Measurements from ENCODE around the gene ALCAM. TPM values are rescaled to one million over a fixed set of nuclear protein-coding genes. Genes with fewer than 3 reads are reported as not detected.

Gene ALCAM
- total and polyA plus RNA-seq, 2 donors (not counting 1 experiment from before 2014, with no cell fraction given) = 168 to 188 TPM

DNA sequence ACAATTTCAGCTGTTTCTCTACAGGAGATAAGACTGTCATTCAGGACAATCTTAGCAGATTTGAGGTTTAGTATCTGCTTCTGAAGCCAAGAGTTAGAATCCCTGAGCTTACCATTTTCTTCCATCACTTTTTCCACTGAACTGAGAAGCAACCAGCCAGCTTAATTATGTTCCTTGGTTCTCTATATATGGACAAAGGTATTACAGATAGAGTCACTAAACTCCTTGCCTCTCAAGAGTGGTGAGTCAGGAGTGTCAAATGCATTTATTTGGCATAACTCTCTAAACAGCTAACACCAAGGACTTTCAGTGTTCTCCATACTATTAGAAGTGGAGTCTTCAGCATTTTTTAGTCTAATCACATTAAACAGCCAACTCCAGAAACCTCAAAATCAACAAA lies 239.3 kb downstream of the ALCAM start:
- H3K9ac ChIP-seq (ENCODE audit: insufficient read depth, low read length) = no peak overlapping the region
- no peaks in the 10 kb centered on the region for H3K79me2 ChIP-seq (ENCODE audit: control insufficient read depth, insufficient read depth, low read length)
- no peaks in the 10 kb centered on the region for H3K9me3 ChIP-seq (ENCODE audit: control insufficient read depth, insufficient read depth, low read depth, low read length)
- H3K4me3 ChIP-seq (replicated peaks in 1 of 4; ENCODE audit: control extremely low read depth in 1 of 4, insufficient read depth in 1 of 4, low read depth in 3 of 4, low read length in 4 of 4) = no peak overlapping the region
- H4K20me1 ChIP-seq (ENCODE audit: control insufficient read depth, extremely low read depth, insufficient read depth, low read length) = no peaks in the 10 kb centered on the region
- peak; percentile 49 to 90 for DNase-seq (ENCODE audit: low read depth in 2 of 2)
- no peaks in the 10 kb centered on the region for H3K36me3 ChIP-seq (ENCODE audit: control insufficient read depth, insufficient read depth, low read length)
- H3K4me2 ChIP-seq (ENCODE audit: extremely low read depth, insufficient read depth, low read length) = no peak overlapping the region
- H3K4me1 ChIP-seq (ENCODE audit: control insufficient read depth, extremely low read depth, insufficient read depth, low read length) = no peaks in the 10 kb centered on the region
- H2AFZ ChIP-seq (ENCODE audit: low read length) = no peak overlapping the region
- H3K27me3 ChIP-seq (ENCODE audit: control insufficient read depth, insufficient read depth, low read length) = no peaks in the 10 kb centered on the region
- no peak overlapping the region for H3K27ac ChIP-seq (ENCODE audit: insufficient read depth, low read length)
- no peak for TF ChIP-seq EZH2 (IDR thresholded peaks at IDR 0.05; ENCODE audit: low read length, missing control alignments)
- TF ChIP-seq, protein P1, sequence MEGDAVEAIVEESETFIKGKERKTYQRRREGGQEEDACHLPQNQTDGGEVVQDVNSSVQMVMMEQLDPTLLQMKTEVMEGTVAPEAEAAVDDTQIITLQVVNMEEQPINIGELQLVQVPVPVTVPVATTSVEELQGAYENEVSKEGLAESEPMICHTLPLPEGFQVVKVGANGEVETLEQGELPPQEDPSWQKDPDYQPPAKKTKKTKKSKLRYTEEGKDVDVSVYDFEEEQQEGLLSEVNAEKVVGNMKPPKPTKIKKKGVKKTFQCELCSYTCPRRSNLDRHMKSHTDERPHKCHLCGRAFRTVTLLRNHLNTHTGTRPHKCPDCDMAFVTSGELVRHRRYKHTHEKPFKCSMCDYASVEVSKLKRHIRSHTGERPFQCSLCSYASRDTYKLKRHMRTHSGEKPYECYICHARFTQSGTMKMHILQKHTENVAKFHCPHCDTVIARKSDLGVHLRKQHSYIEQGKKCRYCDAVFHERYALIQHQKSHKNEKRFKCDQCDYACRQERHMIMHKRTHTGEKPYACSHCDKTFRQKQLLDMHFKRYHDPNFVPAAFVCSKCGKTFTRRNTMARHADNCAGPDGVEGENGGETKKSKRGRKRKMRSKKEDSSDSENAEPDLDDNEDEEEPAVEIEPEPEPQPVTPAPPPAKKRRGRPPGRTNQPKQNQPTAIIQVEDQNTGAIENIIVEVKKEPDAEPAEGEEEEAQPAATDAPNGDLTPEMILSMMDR (conservative IDR thresholded peaks at IDR 0.05 in 1 of 2, IDR thresholded peaks at IDR 0.05 in 1 of 2; ENCODE audit: low read depth in 1 of 2, low read length in 2 of 2) = no peak

GRCh38 chr3:105608623-105609022 lies 241.9 kb downstream of the ALCAM start:
- H4K20me1 ChIP-seq (ENCODE audit: control insufficient read depth, extremely low read depth, insufficient read depth, low read length) = no peaks in the 10 kb centered on the region
- no peak for TF ChIP-seq EZH2 (IDR thresholded peaks at IDR 0.05; ENCODE audit: low read length, missing control alignments)
- TF ChIP-seq, protein P1 (conservative IDR thresholded peaks at IDR 0.05 in 1 of 2, IDR thresholded peaks at IDR 0.05 in 1 of 2; ENCODE audit: low read depth in 1 of 2, low read length in 2 of 2) = no peak

GRCh38 chr3:105610473-105610872 lies 243.8 kb downstream of the ALCAM start:
- Histone ChIP-seq H3K36me3 (ENCODE audit: control insufficient read depth, insufficient read depth, low read length) (no peaks in the 10 kb centered on the region), H3K9me3 (ENCODE audit: control insufficient read depth, insufficient read depth, low read depth, low read length) (no peaks in the 10 kb centered on the region), H2AFZ (ENCODE audit: low read length) (no peak overlapping the region), H4K20me1 (ENCODE audit: control insufficient read depth, extremely low read depth, insufficient read depth, low read length) (no peaks in the 10 kb centered on the region), H3K4me3 (replicated peaks in 1 of 4; ENCODE audit: control extremely low read depth in 1 of 4, insufficient read depth in 1 of 4, low read depth in 3 of 4, low read length in 4 of 4) (no peak overlapping the region), H3K27me3 (ENCODE audit: control insufficient read depth, insufficient read depth, low read length) (no peaks in the 10 kb centered on the region), H3K4me1 (ENCODE audit: control insufficient read depth, extremely low read depth, insufficient read depth, low read length) (no peaks in the 10 kb centered on the region), H3K27ac (ENCODE audit: insufficient read depth, low read length) (no peak overlapping the region), H3K79me2 (ENCODE audit: control insufficient read depth, insufficient read depth, low read length) (no peaks in the 10 kb centered on the region), H3K4me2 (ENCODE audit: extremely low read depth, insufficient read depth, low read length) (no peak overlapping the region), H3K9ac (ENCODE audit: insufficient read depth, low read length) (no peak overlapping the region)
- TF ChIP-seq, protein P1 (conservative IDR thresholded peaks at IDR 0.05 in 1 of 2, IDR thresholded peaks at IDR 0.05 in 1 of 2; ENCODE audit: low read depth in 1 of 2, low read length in 2 of 2) = no peak
- TF ChIP-seq EZH2 (IDR thresholded peaks at IDR 0.05; ENCODE audit: low read length, missing control alignments) = no peak
- DNase-seq (ENCODE audit: low read depth in 2 of 2) = no peak

More at GRCh38 chr3:105608623-105609022, 241.9 kb downstream of the ALCAM start:
- Histone ChIP-seq H3K79me2 (ENCODE audit: control insufficient read depth, insufficient read depth, low read length) (no peaks in the 10 kb centered on the region), H3K4me3 (replicated peaks in 1 of 4; ENCODE audit: control extremely low read depth in 1 of 4, insufficient read depth in 1 of 4, low read depth in 3 of 4, low read length in 4 of 4) (no peak overlapping the region), H3K4me2 (ENCODE audit: extremely low read depth, insufficient read depth, low read length) (no peak overlapping the region), H2AFZ (ENCODE audit: low read length) (no peak overlapping the region), H3K4me1 (ENCODE audit: control insufficient read depth, extremely low read depth, insufficient read depth, low read length) (no peaks in the 10 kb centered on the region), H3K9me3 (ENCODE audit: control insufficient read depth, insufficient read depth, low read depth, low read length) (no peaks in the 10 kb centered on the region), H3K27me3 (ENCODE audit: control insufficient read depth, insufficient read depth, low read length) (no peaks in the 10 kb centered on the region), H3K27ac (ENCODE audit: insufficient read depth, low read length) (no peak overlapping the region), H3K36me3 (ENCODE audit: control insufficient read depth, insufficient read depth, low read length) (no peaks in the 10 kb centered on the region), H3K9ac (ENCODE audit: insufficient read depth, low read length) (no peak overlapping the region)
- no peak for DNase-seq (ENCODE audit: low read depth in 2 of 2)
